Ovary (tissue), 9 donors: ENCODE measurements around the gene PTMS. TPM values are rescaled to one million over a fixed set of nuclear protein-coding genes. Genes with fewer than 3 reads are reported as not detected.

Source experiments
- DNase-seq, 5 donors: peaks; one replicate each; pipeline ENCODE4 v3.0.0-alpha.2; 2019 to 2020
- H3K27ac ChIP-seq, 2 donors: fragments of 200-600 bp; one replicate each; pipeline versions ENCODE4 v1.5.1 to v1.8.0; 2019 to 2022
- H3K27me3 ChIP-seq: fragments of 200-600 bp; one replicate; pipeline ENCODE4 v1.8.0; 2022
- H3K36me3 ChIP-seq: fragments of 200-600 bp; sonication (generic); one replicate; pipeline ENCODE4 v1.5.1; 2019
- H3K4me1 ChIP-seq: one replicate; pipeline ENCODE4 v1.8.1; 2013; ENCODE audit warnings: mild to moderate bottlenecking, moderate library complexity; ENCODE audit not compliant: insufficient read depth
- H3K4me3 ChIP-seq: fragments of 200-600 bp; sonication (generic); one replicate; pipeline ENCODE4 v1.5.1; 2017
- H3K9me3 ChIP-seq, 2 donors: fragments of 200-600 bp in 1 of 2; sonication (generic) in 1 of 2; one replicate each; pipeline versions ENCODE4 v1.5.1 to v1.8.1; 2013 to 2019; ENCODE audit warnings: mild to moderate bottlenecking in 1 of 2, moderate library complexity in 1 of 2
- CTCF ChIP-seq, 3 donors: fragments of 450-650 bp in 2 of 3; fragments of 200-600 bp in 1 of 3; IDR thresholded peaks; one replicate each; pipeline versions ENCODE4 v1.5.1 to v1.8.0; 2016 to 2022; ENCODE audit warnings: antibody characterized with exemption in 3 of 3, mild to moderate bottlenecking in 1 of 3
- EP300 ChIP-seq: sonication (generic); formaldehyde crosslinking; IDR thresholded peaks from one replicate; pipeline ENCODE4 v1.6.1; 2017; ENCODE audit warnings: antibody characterized with exemption
- POLR2A ChIP-seq: fragments of 450-650 bp; IDR thresholded peaks from one replicate; pipeline ENCODE4 v1.6.1; 2017; ENCODE audit warnings: antibody characterized with exemption, mild to moderate bottlenecking, moderate library complexity
- WGBS, 3 donors: extraction: QIAGEN DNeasy Blood & Tissue Kit in 1 of 3; methylation state at CpG; one replicate each; pipeline versions ENCODE4 v1.1.5 to v1.1.7; 2013 to 2017; 5-methylcytosine and 5-hydroxymethylcytosine counted together
- intact Hi-C, 4 donors: fragments of 100-400 bp; cut with DNase I; formaldehyde crosslinking; loops; one replicate each; pipeline versions ENCODE4 v1.11.0 to v1.15.1; 2022 to 2023
- polyA plus RNA-seq, 2 donors: library from polyadenylated mRNA; stranded (reverse); fragments of 200-250 nt in 1 of 2; fragments of 350-450 nt in 1 of 2; fragmentation: Illumina TruSeq in 1 of 2; extraction: RNeasy Lipid Tissue Mini Kit (QIAGEN cat#74804) in 1 of 2; gene quantifications; one replicate each; pipeline ENCODE4 v1.2.3, GENCODE V29; 2013 to 2014
- total RNA-seq, 7 donors: library from RNA; depleted of rRNA in 2 of 7; stranded (reverse); fragments of >200 nt in 2 of 7; fragmentation: NEBNext Ultra II Directional in 3 of 7; extraction: Animal tissue kit (Norgen Biotek cat#: 25700) in 3 of 7; gene quantifications; one replicate each; pipeline versions ENCODE4 v1.1.0 to v1.2.4, GENCODE V29; 2016 to 2023
- donor health status: DM: no; HTN: no; CAD: no; lungs with moderate emphysema.
- donor health status: DM: no; HTN: no; CAD: no.
- donor health status: Bipolar disorder and iron deficiency.
- donor health status: DM: yes; HTN: yes; CAD: no.
- donor health status: DM: no; HTN: no; CAD: no.
- donor health status: DM: yes; HTN: yes; CAD: no.

The PTMS gene
- total and polyA plus RNA-seq, 9 donors: 100 to 1,013 (median 576) TPM

DNA sequence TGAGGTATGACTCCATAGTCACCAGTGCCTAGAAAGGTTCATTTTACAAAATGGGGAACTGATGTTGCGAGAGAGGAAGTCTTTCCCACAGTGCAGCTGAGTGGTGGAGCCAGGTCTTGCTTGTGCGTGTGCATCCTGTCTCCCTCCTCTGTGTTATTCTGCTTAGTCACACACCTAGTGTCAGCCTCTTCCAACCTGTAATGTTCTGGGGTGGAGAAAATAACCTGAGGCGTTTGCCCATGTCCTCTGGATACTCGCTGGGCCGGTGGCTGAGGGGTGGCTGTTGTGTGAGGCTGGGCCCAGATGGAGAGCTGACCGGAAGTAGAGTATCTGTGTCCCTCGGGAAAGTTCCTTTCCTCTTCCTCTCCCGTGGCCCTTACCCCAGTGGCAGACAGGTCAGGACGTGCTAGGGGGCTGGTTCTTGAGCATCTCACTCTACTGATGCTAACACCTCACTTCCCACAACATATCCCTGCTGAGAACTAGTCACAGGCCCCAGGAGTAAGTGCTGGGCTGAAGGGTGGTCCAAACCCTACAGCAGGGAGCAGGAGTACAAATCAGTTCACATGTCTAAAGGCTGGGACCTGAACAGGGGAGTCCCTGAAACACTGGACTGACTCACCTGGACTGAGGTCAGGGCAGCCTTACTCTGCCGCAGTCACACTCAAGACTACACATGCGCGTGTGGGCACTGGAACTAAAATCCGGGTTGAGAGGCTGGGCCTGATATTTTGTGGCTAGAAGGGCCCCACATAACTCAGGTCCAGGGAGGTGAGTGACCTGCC lies 20.2 kb upstream of the PTMS start:
- no peaks in the 10 kb centered on the region for H3K36me3 ChIP-seq
- no peak overlapping the region for H3K4me3 ChIP-seq
- WGBS, 3 donors: 63 to 64% (median 64%) methylated on average over 13 of the region's 13 CpGs
- no peak for TF ChIP-seq POLR2A
- no peak for TF ChIP-seq EP300
- no peak for TF ChIP-seq CTCF (IDR thresholded peaks at IDR 0.05)
- no peaks in the 10 kb centered on the region for H3K9me3 ChIP-seq
- H3K4me1 ChIP-seq: no peaks in the 10 kb centered on the region
- no peak overlapping the region for H3K27ac ChIP-seq
- no peaks in the 10 kb centered on the region for H3K27me3 ChIP-seq
- intact Hi-C loops: loop anchor here in 1 of 4 donors (5.0 kb wide), 1 partner anchor 36 kb away; no protein-coding TSS in a partner anchor
- DNase-seq: no peak

DNA sequence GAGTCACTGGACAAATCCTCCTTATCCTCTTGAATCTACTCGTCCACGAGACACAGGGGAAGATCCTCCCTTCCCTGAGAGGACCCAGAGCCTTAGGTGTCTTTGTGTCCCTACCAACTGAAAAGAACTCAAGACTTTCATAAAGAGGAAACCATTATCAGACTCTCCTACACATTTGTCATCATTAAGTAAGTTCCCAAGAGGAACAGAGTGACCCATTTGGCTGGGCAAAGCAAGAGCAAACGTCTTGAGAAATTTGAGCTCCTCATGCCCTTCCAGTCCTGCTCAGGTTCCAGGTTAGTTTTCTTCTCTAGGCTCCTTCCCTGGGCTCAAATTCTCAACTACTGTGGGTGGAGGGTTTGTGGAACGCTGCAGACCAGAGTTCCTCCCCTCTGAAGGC lies 18.9 kb upstream of the PTMS start:
- no peaks in the 10 kb centered on the region for H3K36me3 ChIP-seq
- H3K27ac ChIP-seq: no peak overlapping the region
- TF ChIP-seq POLR2A (no peak), CTCF (IDR thresholded peaks at IDR 0.05) (no peak), EP300 (no peak)
- no peaks in the 10 kb centered on the region for H3K9me3 ChIP-seq
- no peak for DNase-seq
- 43 to 47% (median 45%) methylated on average over 4 of the region's 4 CpGs for WGBS, 3 donors
- intact Hi-C loops: loop anchor here in 1 of 4 donors (5.0 kb wide), 1 partner anchor 35 kb away; no protein-coding TSS in a partner anchor
- no peak overlapping the region for H3K4me3 ChIP-seq
- H3K4me1 ChIP-seq: peaks cover 5% of the 10 kb centered on the region
- no peaks in the 10 kb centered on the region for H3K27me3 ChIP-seq

GRCh38 chr12:6748761-6749160 lies 17.4 kb upstream of the PTMS start:
- 92 to 93% (median 93%) methylated on average over 28 of the region's 28 CpGs for WGBS, 3 donors
- intact Hi-C loops: loop anchor here in 1 of 4 donors (5.0 kb wide), 1 partner anchor 34 kb away; no protein-coding TSS in a partner anchor
- DNase-seq: no peak
- H3K4me3 ChIP-seq: no peak overlapping the region
- no peaks in the 10 kb centered on the region for H3K36me3 ChIP-seq
- no peaks in the 10 kb centered on the region for H3K9me3 ChIP-seq
- no peaks in the 10 kb centered on the region for H3K27me3 ChIP-seq
- peaks cover 5% of the 10 kb centered on the region for H3K4me1 ChIP-seq
- TF ChIP-seq CTCF (IDR thresholded peaks at IDR 0.05): no peak
- TF ChIP-seq POLR2A: no peak
- TF ChIP-seq EP300: no peak
- H3K27ac ChIP-seq: no peak overlapping the region

DNA sequence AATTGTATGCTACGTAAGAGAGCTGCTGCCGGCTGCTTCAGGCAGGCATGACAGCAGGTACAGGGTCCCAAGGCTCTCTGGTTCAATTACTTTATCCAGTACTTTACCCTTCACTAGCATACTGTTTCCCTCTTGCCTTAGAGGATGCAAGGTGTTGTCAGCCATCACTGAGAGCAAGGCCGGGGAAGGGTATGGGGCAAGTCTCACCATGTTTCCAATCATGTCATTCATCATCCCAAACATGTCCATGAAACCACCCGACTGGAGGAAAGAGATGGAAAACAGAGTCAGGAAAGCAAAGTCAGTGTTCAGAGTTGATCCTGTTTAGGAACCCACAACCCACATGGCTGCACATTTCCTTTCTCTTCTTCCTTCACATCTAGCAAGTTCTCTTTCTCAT lies 15.7 kb upstream of the PTMS start:
- no peak overlapping the region for H3K4me3 ChIP-seq
- intact Hi-C loops: loop anchor here in 2 of 4 donors (5.0 kb wide), 1 partner anchor 77 kb away; the partner anchor contains the start of gene P3H3 (in 2 of the 2)
- no peak overlapping the region for H3K27ac ChIP-seq
- no peak for DNase-seq
- peaks cover 7% of the 10 kb centered on the region for H3K4me1 ChIP-seq
- no peak for TF ChIP-seq POLR2A
- TF ChIP-seq CTCF (IDR thresholded peaks at IDR 0.05): no peak
- H3K27me3 ChIP-seq: no peaks in the 10 kb centered on the region
- 76 to 79% (median 78%) methylated on average over 4 of the region's 4 CpGs for WGBS, 3 donors
- H3K36me3 ChIP-seq: no peaks in the 10 kb centered on the region
- H3K9me3 ChIP-seq: no peaks in the 10 kb centered on the region
